ENCODE data around the gene DUSP6.
A peak's percentile ranks its signal among the peaks of the same experiment; 100 is the strongest.

Gene DUSP6

DNA sequence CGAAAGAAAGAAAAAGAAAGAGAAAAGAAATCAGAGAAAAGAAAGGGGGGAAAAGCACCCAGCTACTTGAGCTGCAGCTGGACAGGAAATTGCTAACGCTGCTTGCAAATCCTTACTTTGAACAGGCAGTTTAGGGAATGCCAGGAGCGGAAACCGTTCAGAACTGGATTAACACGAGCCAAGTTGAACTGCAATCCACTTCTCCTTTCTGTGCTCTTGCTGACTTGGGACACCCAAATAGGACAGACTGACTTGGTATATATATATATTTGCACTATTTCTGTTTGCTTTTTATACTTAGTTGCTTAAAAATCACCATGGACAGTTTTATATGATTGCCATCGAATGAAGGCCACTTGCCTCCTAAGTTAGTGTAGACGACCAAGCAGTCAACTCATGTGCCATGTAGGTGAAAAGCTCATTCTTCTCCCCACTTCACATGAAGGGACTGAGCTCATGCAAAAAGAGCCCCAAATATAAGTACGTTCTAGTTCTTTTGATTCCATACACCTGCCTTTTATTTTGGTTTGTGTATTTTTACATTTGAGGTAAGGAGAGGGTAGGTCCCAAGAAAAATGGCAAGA, 5.5 kb downstream of the DUSP6 start:
- H3K27me3 ChIP-seq (ENCODE audit: control insufficient read depth, low read length) = peaks cover 85% of the 10 kb centered on the region
- H3K4me2 ChIP-seq (ENCODE audit: low read length) = peak overlapping the region; percentile 60
- H3K4me1 ChIP-seq (ENCODE audit: control insufficient read depth, low read length) = peaks cover 58% of the 10 kb centered on the region
- no peaks in the 10 kb centered on the region for H3K79me2 ChIP-seq (ENCODE audit: control insufficient read depth, low read length)
- no peaks in the 10 kb centered on the region for H3K36me3 ChIP-seq (ENCODE audit: control insufficient read depth, low read length)
- no peaks in the 10 kb centered on the region for H3K9me3 ChIP-seq (ENCODE audit: control insufficient read depth, insufficient read depth, low read length)
- H3K4me3 ChIP-seq (ENCODE audit: low read length) = peak overlapping the region; percentile 57
- peak overlapping the region; percentile 73 for H3K27ac ChIP-seq (ENCODE audit: low read depth, low read length)
- no peaks in the 10 kb centered on the region for H4K20me1 ChIP-seq (ENCODE audit: control insufficient read depth, insufficient read depth, low read depth, low read length)
- no peaks in the 10 kb centered on the region for H3K9me2 ChIP-seq (replicated peaks; ENCODE audit: control insufficient read depth, low read length)
- H3F3A ChIP-seq (ENCODE audit: control insufficient read depth, insufficient read depth) = peaks cover 12% of the 10 kb centered on the region
- TF ChIP-seq, protein P1, sequence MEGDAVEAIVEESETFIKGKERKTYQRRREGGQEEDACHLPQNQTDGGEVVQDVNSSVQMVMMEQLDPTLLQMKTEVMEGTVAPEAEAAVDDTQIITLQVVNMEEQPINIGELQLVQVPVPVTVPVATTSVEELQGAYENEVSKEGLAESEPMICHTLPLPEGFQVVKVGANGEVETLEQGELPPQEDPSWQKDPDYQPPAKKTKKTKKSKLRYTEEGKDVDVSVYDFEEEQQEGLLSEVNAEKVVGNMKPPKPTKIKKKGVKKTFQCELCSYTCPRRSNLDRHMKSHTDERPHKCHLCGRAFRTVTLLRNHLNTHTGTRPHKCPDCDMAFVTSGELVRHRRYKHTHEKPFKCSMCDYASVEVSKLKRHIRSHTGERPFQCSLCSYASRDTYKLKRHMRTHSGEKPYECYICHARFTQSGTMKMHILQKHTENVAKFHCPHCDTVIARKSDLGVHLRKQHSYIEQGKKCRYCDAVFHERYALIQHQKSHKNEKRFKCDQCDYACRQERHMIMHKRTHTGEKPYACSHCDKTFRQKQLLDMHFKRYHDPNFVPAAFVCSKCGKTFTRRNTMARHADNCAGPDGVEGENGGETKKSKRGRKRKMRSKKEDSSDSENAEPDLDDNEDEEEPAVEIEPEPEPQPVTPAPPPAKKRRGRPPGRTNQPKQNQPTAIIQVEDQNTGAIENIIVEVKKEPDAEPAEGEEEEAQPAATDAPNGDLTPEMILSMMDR (IDR thresholded peaks at IDR 0.05; ENCODE audit: low read depth, low read length, poor library complexity, severe bottlenecking) = no peak
- no peak for TF ChIP-seq EZH2phosphoT487 (IDR thresholded peaks at IDR 0.05; ENCODE audit: borderline replicate concordance, low read length)

DNA sequence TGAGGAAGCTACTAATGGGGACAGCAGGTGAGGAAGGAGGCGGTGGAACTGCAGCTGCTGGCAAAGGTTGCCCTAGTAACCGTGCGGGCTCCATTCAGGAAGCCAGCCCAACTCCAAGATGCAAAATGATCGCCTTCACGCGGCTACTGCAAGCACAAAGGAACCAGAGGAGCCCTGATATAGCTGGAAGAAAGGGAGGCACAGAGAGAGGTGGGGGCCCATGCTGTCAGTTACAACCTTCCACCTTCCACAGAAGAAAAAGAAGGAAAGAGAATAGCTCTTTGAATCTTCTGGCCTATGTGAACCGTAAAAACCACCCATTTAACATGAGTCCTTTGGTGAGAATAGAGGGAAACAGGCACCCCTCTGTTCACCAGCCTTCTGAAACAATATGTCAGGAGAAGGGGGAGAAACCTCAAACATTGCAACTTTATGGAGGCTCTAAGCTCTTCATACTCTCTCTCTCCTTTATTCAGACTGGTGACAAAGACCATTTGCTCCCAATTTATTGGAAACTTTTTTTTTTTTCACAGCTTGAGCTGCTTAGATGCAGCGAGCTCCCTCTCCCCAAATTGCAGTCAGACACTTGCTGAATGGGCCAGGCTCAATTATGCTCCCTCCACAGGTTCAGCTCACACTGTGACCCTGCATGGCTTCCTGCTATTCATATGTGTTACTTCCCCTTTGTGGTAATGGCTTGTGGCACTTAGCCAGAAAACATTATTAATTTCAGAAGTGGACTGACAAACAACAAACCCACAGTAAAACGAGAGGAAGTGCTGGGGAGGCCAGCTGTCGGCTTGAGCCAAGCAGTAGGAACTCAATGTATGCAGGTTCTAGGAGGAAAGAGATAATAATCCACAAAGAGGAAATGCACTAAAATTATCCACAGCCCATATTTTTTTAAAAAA, 6.2 kb downstream of the DUSP6 start:
- Histone ChIP-seq H3K27ac (ENCODE audit: low read depth, low read length) (peak overlapping the region; percentile 73), H3K4me3 (ENCODE audit: low read length) (peak overlapping the region; percentile 57), H3K36me3 (ENCODE audit: control insufficient read depth, low read length) (no peaks in the 10 kb centered on the region)

DNA sequence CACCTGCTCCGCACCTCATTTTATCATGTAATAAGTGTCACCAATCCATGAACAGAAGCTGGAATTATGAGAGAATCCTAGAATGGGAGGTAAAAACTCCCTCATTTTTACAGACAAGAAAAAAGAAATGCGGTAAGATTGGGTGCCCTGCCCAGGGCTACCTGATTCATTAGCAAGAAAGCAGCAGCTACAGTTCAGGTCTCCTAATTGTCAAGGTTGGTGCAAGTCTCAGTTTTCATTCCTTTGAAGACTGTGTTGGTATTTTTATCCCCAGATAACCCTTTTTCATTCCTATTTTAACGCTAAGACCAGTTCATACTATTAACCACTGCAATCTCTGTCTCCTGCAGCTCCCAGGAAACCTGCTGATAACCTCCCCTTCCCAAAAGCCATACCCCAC, 6.9 kb downstream of the DUSP6 start:
- TF ChIP-seq, protein P1 (IDR thresholded peaks at IDR 0.05; ENCODE audit: low read depth, low read length, poor library complexity, severe bottlenecking) = no peak
- TF ChIP-seq EZH2phosphoT487 (IDR thresholded peaks at IDR 0.05; ENCODE audit: borderline replicate concordance, low read length) = no peak
- Histone ChIP-seq H3K36me3 (ENCODE audit: control insufficient read depth, low read length) (no peaks in the 10 kb centered on the region), H3K4me2 (ENCODE audit: low read length) (peak overlapping the region; percentile 60), H3K9me3 (ENCODE audit: control insufficient read depth, insufficient read depth, low read length) (no peaks in the 10 kb centered on the region), H3K27ac (ENCODE audit: low read depth, low read length) (no peak overlapping the region), H3K4me1 (ENCODE audit: control insufficient read depth, low read length) (peaks cover 44% of the 10 kb centered on the region), H3K79me2 (ENCODE audit: control insufficient read depth, low read length) (no peaks in the 10 kb centered on the region), H4K20me1 (ENCODE audit: control insufficient read depth, insufficient read depth, low read depth, low read length) (no peaks in the 10 kb centered on the region), H3F3A (ENCODE audit: control insufficient read depth, insufficient read depth) (peaks cover 12% of the 10 kb centered on the region), H3K4me3 (ENCODE audit: low read length) (peak overlapping the region; percentile 47), H3K27me3 (ENCODE audit: control insufficient read depth, low read length) (peaks cover 84% of the 10 kb centered on the region), H3K9me2 (replicated peaks; ENCODE audit: control insufficient read depth, low read length) (no peaks in the 10 kb centered on the region)

More for the DNA sequence above, 6.2 kb downstream of the DUSP6 start:
- H3K9me2 ChIP-seq (replicated peaks; ENCODE audit: control insufficient read depth, low read length) = no peaks in the 10 kb centered on the region
- H3K79me2 ChIP-seq (ENCODE audit: control insufficient read depth, low read length) = no peaks in the 10 kb centered on the region
- H3F3A ChIP-seq (ENCODE audit: control insufficient read depth, insufficient read depth) = peaks cover 12% of the 10 kb centered on the region
- TF ChIP-seq, protein P1 (IDR thresholded peaks at IDR 0.05; ENCODE audit: low read depth, low read length, poor library complexity, severe bottlenecking) = no peak
- TF ChIP-seq EZH2phosphoT487 (IDR thresholded peaks at IDR 0.05; ENCODE audit: borderline replicate concordance, low read length) = no peak
- peak overlapping the region; percentile 60 for H3K4me2 ChIP-seq (ENCODE audit: low read length)
- H4K20me1 ChIP-seq (ENCODE audit: control insufficient read depth, insufficient read depth, low read depth, low read length) = no peaks in the 10 kb centered on the region
- peaks cover 51% of the 10 kb centered on the region for H3K4me1 ChIP-seq (ENCODE audit: control insufficient read depth, low read length)
- peaks cover 84% of the 10 kb centered on the region for H3K27me3 ChIP-seq (ENCODE audit: control insufficient read depth, low read length)
- no peaks in the 10 kb centered on the region for H3K9me3 ChIP-seq (ENCODE audit: control insufficient read depth, insufficient read depth, low read length)
